Stomach (tissue), 9 donors: ENCODE measurements around the gene RECQL. TPM values are rescaled to one million over a fixed set of nuclear protein-coding genes. Genes with fewer than 3 reads are reported as not detected.

Source experiments
- DNase-seq, 2 donors: peaks; one replicate each; pipeline versions ENCODE4 v3.0.0 to v3.0.0-alpha.2; 2013 to 2019
- H3K27ac ChIP-seq, 5 donors: fragments of 200-600 bp in 4 of 5; sonication (generic) in 4 of 5; one replicate each; pipeline ENCODE4 v1.5.1; 2013 to 2019; ENCODE audit warnings: mild to moderate bottlenecking in 1 of 5, moderate library complexity in 1 of 5
- H3K27me3 ChIP-seq, 3 donors: fragments of 200-600 bp; sonication (generic); one replicate each; pipeline ENCODE4 v1.5.1; 2017 to 2019; ENCODE audit warnings: mixed run types in 1 of 3
- H3K36me3 ChIP-seq, 4 donors: fragments of 200-600 bp; sonication (generic); 1 replicate in 3 of 4; 2 replicates in 1 of 4; pipeline ENCODE4 v1.5.1; 2016 to 2019
- H3K4me1 ChIP-seq, 4 donors: fragments of 200-600 bp; sonication (generic); one replicate each; pipeline ENCODE4 v1.5.1; 2016 to 2019
- H3K4me3 ChIP-seq, 4 donors: fragments of 200-600 bp; sonication (generic) in 3 of 4; one replicate each; pipeline ENCODE4 v1.5.1; 2016 to 2019; ENCODE audit warnings: mild to moderate bottlenecking in 1 of 4
- H3K9me3 ChIP-seq, 4 donors: fragments of 200-600 bp; sonication (generic); one replicate each; pipeline ENCODE4 v1.5.1; 2016 to 2019
- EP300 ChIP-seq: sonication (generic); formaldehyde crosslinking; IDR thresholded peaks from one replicate; pipeline ENCODE4 v1.6.1; 2017; ENCODE audit warnings: antibody characterized with exemption
- POLR2A ChIP-seq, 4 donors: fragments of 450-650 bp; IDR thresholded peaks; one replicate each; pipeline ENCODE4 v1.6.1; 2016; ENCODE audit warnings: antibody characterized with exemption in 4 of 4, control low read depth in 2 of 4, mild to moderate bottlenecking in 1 of 4, moderate library complexity in 1 of 4
- POLR2AphosphoS5 ChIP-seq, 3 donors: sonication (generic); formaldehyde crosslinking; IDR thresholded peaks; one replicate each; pipeline ENCODE4 v1.6.1; 2016; ENCODE audit warnings: antibody characterized with exemption in 3 of 3
- WGBS, 5 donors: extraction: QIAGEN DNeasy Blood & Tissue Kit in 3 of 5; methylation state at CpG; one replicate each; pipeline versions ENCODE4 v1.1.5 to v1.1.7; 2013 to 2018; 5-methylcytosine and 5-hydroxymethylcytosine counted together
- intact Hi-C: fragments of 100-400 bp; cut with DNase I; formaldehyde crosslinking; loops from one replicate; pipeline ENCODE4 v1.15.1; 2023; ENCODE audit warnings: low total_unique reads
- polyA plus RNA-seq, 3 donors: library from polyadenylated mRNA; stranded (reverse); fragments of 200-250 nt; gene quantifications; one replicate each; pipeline ENCODE4 v1.2.3, GENCODE V29; 2013
- total RNA-seq, 5 donors: library from RNA; depleted of rRNA; stranded (reverse); fragments of >200 nt; gene quantifications; one replicate each; pipeline versions ENCODE4 v1.1.0 to v1.2.3, GENCODE V29; 2014 to 2016
- TF ChIP-seq, protein P1 (sequence below), 7 experiments: fragments of 450-650 bp in 4 of 7; fragments of 200-600 bp in 3 of 7; sonication (generic) in 3 of 7; IDR thresholded peaks; one replicate each; pipeline ENCODE4 v1.5.1; 2016 to 2019; ENCODE audit warnings: antibody characterized with exemption in 7 of 7, control low read depth in 2 of 7, mild to moderate bottlenecking in 1 of 7
- donor health status: healthy with polysubstance abuse.
- donor health status: Bipolar disorder and iron deficiency.
- donor health status: healthy.

The RECQL gene
- total and polyA plus RNA-seq, 8 donors, result 4.3 to 56.5 (median 12.7) TPM

DNA sequence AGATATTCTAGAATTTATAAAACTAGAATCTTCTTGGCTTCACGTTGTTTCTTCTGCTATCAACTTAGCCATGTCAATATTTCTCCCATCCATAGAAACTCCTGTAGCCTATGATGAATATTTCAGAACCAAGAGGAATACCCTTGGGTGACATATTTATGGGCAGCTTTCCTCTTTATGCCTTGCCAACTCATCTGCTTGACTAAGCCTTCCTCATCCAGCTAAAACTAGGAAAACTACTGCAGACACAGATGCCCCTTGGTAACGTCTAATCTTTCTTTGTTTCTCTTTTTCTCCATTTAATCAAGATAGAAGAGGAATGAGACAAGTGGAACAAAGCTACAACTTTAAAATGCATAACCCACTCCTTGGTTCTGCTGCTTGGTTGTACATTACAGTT lies 6.4 kb upstream of the RECQL start:
- intact Hi-C loops, result no loop called here
- H3K4me1 ChIP-seq, result peaks cover 6 to 30% (median 20%) of the 10 kb centered on the region in 4 donors
- no peaks in the 10 kb centered on the region for H3K27me3 ChIP-seq
- no peak overlapping the region for H3K27ac ChIP-seq
- H3K36me3 ChIP-seq, result peaks cover 0 to 46% (median 31%) of the 10 kb centered on the region in 4 donors
- no peaks in the 10 kb centered on the region for H3K9me3 ChIP-seq
- no peak for DNase-seq
- TF ChIP-seq POLR2AphosphoS5 (IDR thresholded peaks at IDR 0.05), result no peak
- no peak for TF ChIP-seq POLR2A (IDR thresholded peaks at IDR 0.05)
- TF ChIP-seq, protein P1, sequence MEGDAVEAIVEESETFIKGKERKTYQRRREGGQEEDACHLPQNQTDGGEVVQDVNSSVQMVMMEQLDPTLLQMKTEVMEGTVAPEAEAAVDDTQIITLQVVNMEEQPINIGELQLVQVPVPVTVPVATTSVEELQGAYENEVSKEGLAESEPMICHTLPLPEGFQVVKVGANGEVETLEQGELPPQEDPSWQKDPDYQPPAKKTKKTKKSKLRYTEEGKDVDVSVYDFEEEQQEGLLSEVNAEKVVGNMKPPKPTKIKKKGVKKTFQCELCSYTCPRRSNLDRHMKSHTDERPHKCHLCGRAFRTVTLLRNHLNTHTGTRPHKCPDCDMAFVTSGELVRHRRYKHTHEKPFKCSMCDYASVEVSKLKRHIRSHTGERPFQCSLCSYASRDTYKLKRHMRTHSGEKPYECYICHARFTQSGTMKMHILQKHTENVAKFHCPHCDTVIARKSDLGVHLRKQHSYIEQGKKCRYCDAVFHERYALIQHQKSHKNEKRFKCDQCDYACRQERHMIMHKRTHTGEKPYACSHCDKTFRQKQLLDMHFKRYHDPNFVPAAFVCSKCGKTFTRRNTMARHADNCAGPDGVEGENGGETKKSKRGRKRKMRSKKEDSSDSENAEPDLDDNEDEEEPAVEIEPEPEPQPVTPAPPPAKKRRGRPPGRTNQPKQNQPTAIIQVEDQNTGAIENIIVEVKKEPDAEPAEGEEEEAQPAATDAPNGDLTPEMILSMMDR (IDR thresholded peaks at IDR 0.05), result no peak
- no peak for TF ChIP-seq EP300
- H3K4me3 ChIP-seq, result no peak overlapping the region
- 67 to 86% (median 74%) methylated on average over 2 of the region's 2 CpGs for WGBS, 5 donors

DNA sequence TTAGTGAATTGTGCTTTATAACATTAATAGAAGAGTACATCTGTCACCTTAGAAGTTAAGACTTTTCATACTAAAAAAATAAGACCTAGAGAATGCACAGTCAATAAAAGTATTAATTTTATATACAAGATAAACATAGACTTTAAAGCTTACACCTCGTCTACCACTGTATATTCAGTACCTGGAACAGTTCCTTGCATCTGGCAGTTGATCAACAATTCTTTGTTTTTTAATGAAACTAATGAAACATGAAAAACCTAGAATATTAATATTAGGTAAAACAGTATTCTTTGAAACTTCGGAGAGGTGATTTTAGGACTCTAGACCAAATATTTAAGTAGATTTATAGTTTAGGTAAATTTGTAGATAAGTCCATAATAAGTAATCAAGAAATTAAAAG lies 4.5 kb upstream of the RECQL start:
- intact Hi-C loops, result no loop called here
- H3K27me3 ChIP-seq, result no peaks in the 10 kb centered on the region
- WGBS, 5 donors, result 20 to 52% (median 32%) methylated on average over 2 of the region's 2 CpGs

GRCh38 chr12:21502872-21503271 lies 1.4 kb upstream of the RECQL start:
- Histone ChIP-seq H3K4me3 (peak overlapping the region in 2 of 4 donors; percentile 90 to 95), H3K27me3 (no peaks in the 10 kb centered on the region), H3K36me3 (peaks cover 0 to 13% (median 9%) of the 10 kb centered on the region in 4 donors), H3K4me1 (peaks cover 24 to 60% (median 43%) of the 10 kb centered on the region in 4 donors), H3K27ac (no peak overlapping the region), H3K9me3 (no peaks in the 10 kb centered on the region)
- no peak for DNase-seq
- 75 to 93% (median 89%) methylated on average over 1 of the region's 1 CpG for WGBS, 5 donors
- TF ChIP-seq POLR2AphosphoS5 (IDR thresholded peaks at IDR 0.05), result no peak
- no peak for TF ChIP-seq EP300
- TF ChIP-seq, protein P1 (IDR thresholded peaks at IDR 0.05), result no peak
- TF ChIP-seq POLR2A (IDR thresholded peaks at IDR 0.05), result no peak
- intact Hi-C loops, result no loop called here

More for the DNA sequence above, 4.5 kb upstream of the RECQL start:
- TF ChIP-seq, protein P1 (IDR thresholded peaks at IDR 0.05), result no peak
- TF ChIP-seq EP300, result no peak
- TF ChIP-seq POLR2A (IDR thresholded peaks at IDR 0.05), result no peak
- TF ChIP-seq POLR2AphosphoS5 (IDR thresholded peaks at IDR 0.05), result no peak
- no peak overlapping the region for H3K4me3 ChIP-seq
- peaks cover 0 to 29% (median 15%) of the 10 kb centered on the region in 4 donors for H3K36me3 ChIP-seq
- DNase-seq, result no peak
- peaks cover 12 to 39% (median 30%) of the 10 kb centered on the region in 4 donors for H3K4me1 ChIP-seq
- no peaks in the 10 kb centered on the region for H3K9me3 ChIP-seq
- H3K27ac ChIP-seq, result no peak overlapping the region

- TF ChIP-seq POLR2A (IDR thresholded peaks at IDR 0.05) (no peak), EP300 (no peak), POLR2AphosphoS5 (IDR thresholded peaks at IDR 0.05) (no peak)
- TF ChIP-seq, protein P1 (IDR thresholded peaks at IDR 0.05), result no peak
- H3K9me3 ChIP-seq, result no peaks in the 10 kb centered on the region
- peak overlapping the region; percentile 65 to 95 (median 92) for H3K4me3 ChIP-seq
- peak overlapping the region; percentile 86 to 96 (median 87) for H3K27ac ChIP-seq
- H3K27me3 ChIP-seq, result no peaks in the 10 kb centered on the region
- whole genome bisulfite sequencing, 5 donors, result 0 to 1% (median 0%) methylated on average over 12 to 14 of the region's 14 CpGs
- peak; percentile 26 to 58 for DNase-seq
- intact Hi-C loops, result no loop called here
- peaks cover 0 to 15% (median 14%) of the 10 kb centered on the region in 4 donors for H3K36me3 ChIP-seq
- peaks cover 24 to 60% (median 43%) of the 10 kb centered on the region in 4 donors for H3K4me1 ChIP-seq
Measured at GRCh38 chr12:21502164-21502496, 695 bp upstream of the RECQL start.
